GM04503 (cell line): Measurements from ENCODE around the gene SCART1.
"Not testable (repeated sequence)": the region's sequence is repeated elsewhere in the genome, so short reads cannot be mapped to it uniquely, and the experiment has no call there.

Experiments
- DNase-seq: peaks from one replicate; pipeline ENCODE4 v3.0.0-alpha.2; 2012; ENCODE audit warnings: low read depth

The SCART1 gene

DNA sequence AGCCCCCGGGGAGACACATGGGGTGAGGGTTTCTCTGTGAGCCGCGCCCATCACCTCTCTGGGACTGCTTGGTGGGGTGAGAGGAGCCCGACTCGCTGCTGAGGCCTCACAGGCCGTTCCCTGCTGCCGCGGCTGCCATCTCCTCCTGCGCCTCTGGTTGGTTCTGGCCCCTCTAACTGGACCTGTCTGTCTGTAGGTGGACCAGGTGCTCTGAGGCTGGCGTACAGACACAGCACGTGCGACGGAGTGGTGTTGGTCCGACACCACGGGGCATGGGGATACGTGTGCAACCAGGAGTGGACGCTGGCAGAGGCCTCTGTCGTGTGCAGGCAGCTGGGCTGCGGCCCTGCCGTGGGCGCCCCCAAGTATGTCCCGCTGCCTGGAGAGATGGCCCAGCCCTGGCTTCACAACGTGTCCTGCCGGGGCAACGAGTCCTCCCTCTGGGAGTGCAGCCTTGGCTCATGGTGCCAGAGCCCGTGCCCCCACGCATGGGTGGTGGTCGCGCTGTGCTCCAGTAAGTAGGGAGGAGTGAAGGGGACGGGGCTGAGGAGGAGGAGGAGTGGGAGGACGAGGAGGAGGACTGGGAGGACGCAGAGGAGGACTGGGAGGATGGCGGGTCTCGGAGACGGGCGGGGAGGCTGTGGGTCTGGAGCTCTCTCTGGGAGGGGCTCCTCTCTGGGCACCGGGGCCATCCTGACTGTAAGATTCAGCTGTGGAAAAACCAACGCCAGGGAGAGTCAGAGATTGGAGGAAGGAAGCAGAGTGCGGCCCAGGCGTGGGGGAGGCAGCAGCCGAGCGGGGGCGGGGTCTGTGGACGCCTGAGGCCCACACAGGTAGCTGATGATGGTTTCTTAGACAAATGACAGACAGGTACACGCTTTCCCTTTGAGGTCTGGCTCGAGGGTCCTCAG, 2.6 kb downstream of the SCART1 start:
- DNase-seq = no peak

DNA sequence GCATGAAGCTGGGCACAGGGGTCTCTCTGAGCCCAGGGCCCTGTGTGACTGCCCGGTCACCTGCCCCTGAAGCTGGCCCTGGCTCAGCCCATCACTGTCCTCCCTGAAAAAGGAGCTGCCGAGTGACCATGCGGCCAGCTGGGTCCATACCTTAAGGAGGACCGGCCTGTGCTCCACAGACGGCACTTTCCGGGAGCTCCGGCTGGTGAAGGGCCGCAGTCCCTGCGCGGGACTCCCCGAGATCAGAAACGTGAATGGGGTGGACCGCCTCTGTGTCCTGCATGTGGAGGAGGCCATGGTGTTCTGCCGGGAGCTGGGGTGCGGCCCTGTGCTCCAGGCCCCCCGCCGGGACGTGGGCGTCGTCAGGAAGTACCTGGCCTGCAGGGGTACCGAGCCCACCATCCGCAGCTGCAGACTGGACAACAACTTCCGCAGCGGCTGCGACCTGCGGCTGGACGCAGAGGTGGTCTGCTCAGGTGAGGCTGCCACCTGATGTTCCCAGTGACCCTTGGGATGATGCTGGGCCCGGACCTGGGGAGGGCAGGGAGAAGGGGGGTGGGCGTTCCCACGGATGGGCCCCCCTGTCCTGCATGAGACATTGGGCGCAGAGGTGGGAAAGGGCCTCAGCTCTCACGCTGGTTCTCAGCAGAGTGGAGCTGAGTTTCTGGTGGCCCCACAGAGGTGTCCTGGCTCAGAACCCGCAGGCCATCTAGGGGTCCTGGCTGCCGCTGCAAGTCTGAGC, 3.5 kb downstream of the SCART1 start:
- no peak for DNase-seq

DNA sequence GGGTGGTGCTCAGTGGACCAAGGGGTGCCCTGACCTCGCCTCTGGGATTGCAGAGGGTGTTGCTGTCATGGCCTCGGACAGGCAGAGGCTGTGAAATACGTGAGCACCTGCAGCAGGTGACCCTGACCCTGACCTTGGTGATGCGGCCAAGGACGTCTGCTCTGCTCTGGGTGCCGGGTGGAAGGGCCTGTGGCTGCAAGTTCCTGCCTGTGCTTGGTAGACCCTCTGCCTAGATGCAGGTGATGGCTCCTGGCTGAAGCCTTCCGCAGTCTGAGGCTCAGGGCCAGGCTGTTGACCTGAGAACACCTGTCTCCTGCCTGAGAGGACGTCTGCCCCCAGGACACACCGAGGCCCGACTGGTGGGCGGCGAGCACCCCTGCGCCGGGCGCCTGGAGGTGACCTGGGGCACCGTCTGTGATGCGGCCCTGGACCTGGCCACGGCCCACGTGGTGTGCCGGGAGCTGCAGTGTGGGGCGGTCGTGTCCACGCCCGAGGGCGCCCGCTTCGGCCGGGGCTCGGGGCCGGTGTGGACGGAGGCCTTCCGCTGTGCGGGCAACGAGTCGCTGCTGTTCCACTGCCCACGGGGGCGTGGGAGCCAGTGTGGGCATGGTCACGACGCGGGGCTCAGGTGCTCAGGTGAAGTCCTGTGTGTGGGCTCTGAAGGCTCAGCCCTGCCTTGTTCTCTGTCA, 4.4 kb downstream of the SCART1 start:
- no peak for DNase-seq

DNA sequence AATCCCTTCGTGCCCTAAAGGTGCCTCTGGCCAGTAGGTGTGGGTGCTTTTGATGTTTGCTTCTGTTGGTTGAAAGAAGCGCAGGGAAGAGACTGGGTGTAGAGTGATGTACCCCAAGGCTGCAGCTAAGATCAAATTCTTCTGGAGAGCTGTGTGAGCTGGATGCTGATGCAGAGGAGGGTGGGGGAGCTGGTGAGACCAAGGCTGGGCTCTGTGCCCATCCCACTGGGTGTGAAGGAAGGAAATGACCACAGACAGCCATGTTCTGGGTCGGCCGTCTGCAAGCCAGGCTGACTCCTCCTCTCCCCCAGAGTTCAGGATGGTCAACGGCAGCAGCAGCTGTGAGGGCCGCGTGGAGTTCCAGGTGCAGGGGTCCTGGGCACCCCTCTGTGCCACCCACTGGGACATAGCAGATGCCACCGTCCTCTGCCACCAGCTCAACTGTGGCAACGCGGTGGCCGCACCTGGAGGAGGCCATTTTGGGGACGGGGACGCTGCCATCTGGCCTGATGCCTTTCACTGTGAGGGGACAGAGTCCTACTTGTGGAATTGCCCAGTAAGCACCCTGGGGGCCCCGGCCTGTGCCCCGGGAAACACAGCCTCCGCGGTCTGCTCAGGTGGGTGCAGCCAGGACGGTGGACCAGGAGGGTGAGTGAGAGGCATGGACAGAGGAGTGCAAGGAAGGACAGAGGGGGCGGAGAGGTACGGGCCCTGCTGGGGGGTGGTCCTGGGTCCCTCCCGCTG, 5.1 kb downstream of the SCART1 start:
- no peak for DNase-seq

DNA sequence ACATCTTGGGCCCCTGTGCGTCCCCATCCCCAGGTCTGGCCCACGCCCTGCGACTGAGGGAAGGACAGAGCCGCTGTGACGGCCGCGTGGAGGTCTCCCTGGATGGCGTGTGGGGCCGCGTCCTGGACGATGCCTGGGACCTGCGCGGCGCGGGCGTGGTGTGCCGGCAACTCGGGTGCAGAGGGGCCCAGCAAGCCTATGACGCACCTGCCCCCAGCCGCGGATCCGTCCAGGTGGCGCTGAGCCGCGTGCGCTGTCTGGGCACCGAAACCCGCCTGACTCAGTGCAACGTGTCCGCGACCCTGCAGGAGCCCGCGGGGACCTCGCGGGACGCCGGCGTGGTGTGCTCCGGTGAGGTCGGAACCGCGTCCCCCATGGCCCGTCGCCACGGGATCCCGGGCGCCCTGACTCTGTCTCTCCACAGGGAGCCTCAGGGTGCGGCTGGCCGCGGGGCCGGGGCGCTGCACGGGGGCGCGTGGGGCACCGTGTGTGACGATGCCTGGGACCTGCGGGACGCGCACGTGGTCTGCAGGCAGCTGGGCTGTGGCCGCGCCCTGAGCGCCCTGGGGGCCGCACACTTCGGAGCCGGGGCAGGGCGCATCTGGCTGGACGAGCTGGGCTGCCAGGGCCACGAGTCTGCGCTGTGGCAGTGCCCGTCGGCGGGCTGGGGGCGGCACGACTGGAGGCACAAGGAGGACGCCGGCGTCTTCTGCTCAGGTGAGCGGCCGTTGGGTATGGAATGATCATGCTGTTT, 5.9 kb downstream of the SCART1 start:
- DNase-seq = no peak

DNA sequence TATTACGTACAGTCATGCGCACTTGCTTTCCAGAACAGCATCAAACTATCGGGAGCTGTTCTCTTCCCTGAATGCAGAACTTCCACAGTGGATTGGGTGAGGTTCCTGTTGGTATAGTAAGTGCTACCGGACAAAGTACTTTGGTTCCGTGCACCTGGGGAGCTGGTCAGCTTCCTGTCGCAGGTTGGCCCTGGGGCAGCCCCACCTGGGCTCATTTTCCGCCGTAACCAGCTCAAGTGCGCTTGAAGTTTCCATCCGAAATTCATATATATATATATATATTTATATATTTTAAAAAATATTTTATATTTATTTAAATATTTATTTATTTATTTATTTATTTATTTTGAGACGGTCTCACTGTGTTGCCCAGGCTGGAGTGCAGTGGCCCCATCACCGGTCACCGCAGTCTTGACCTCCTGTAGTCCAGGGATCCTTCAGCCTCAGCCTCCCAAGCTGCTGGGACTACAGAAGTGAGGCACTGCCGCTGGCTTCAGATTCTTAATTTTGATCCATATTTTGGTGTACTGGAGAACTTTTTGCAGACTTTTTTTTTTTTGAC, 6.5 kb downstream of the SCART1 start:
- DNase-seq = no peak

DNA sequence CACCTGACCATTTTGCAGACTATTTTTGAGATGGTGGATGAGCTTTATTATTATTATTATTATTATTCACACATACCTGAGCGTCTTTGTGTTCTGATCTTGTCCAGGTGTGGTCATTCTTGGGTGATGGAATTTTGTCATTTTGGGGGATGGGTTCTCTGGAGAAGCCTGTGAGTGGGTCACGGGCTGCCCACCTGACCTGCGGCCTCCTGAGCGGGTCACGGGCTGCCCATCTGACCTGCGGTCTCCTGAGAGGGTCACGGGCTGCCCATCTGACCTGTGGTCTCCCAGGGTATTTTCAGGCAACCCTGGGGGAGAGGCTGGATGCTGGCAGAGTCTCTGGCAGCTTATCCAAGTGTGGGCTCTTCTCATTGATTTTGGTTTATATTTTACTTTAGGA, 7.3 kb downstream of the SCART1 start:
- no peak for DNase-seq

DNA sequence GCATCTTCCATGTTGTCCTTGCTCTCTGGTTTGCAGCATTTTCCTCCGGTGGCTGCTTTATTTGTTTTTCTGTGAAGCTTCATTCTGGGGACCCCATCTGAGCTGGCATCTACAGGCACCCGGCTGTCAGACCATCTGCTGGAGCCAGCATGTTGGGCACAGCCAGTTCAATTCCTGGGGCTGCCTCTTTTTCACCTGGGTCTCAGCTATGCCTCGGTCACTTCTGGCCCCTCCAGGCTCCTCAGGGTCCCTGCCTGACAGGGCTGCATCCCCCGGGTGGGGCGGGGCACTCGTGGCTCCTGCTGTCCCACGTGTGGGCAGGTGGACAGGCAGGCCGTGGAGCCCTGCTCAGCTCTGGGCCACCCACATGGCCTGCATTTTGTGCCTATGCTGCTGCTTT, 8.1 kb downstream of the SCART1 start:
- DNase-seq = no peak

DNA sequence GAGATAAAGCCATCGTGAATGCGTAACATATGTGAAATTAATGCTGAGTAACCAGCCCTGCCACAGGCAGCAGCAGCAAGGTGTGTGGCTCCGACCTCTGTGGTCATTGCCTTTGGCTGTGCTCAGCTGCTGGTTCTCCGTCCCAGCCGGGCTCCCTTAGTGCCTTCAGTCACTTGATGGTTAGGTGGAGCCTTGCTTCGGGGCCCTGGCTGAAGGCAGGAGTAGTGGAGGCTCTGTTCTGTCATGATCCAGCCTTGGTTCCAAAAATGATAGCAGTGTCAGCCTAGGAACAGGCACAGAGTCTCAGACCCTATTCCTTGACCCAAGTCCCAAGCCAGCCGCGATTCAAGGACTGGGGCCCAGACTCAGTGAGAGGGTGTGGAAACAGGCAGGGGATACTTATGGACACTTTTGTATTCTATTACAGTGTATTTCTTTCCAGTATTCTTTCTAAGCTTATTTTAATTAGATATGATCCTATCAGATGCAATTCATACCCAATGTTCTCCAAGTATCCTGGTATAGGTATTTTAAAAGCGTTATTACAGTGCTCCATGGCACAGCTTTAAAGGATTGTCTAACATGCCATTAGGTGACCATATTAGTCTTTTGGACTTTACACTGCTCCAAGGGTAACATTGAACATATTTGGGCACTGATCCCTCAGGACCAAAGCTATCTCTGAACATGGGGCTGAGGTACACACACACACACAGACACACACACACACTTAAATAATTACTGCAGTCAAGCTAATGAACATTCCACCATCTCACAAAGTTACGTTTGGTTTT, 9.0 kb downstream of the SCART1 start:
- no peak for DNase-seq

DNA sequence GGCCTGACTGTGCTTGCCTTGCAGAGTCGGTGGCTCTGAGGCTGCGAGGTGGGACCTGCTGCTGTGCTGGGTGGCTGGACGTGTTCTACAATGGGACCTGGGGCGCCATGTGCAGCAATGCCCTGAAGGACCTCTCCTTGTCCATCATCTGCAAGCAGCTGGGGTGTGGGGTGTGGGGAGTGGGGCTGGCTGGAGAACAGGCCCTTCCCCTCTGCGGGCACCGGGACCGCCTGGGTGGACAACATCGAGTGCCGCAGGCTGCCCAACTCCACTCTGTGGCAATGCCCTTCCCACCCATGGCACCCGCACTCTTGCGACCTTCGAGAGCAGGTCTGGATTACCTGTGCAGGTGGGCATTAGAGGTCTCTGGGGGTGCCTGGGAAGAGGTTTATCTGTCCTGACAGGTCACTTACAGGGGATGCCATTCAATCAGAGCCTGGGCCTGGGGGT, 10.9 kb downstream of the SCART1 start:
- no peak for DNase-seq

DNA sequence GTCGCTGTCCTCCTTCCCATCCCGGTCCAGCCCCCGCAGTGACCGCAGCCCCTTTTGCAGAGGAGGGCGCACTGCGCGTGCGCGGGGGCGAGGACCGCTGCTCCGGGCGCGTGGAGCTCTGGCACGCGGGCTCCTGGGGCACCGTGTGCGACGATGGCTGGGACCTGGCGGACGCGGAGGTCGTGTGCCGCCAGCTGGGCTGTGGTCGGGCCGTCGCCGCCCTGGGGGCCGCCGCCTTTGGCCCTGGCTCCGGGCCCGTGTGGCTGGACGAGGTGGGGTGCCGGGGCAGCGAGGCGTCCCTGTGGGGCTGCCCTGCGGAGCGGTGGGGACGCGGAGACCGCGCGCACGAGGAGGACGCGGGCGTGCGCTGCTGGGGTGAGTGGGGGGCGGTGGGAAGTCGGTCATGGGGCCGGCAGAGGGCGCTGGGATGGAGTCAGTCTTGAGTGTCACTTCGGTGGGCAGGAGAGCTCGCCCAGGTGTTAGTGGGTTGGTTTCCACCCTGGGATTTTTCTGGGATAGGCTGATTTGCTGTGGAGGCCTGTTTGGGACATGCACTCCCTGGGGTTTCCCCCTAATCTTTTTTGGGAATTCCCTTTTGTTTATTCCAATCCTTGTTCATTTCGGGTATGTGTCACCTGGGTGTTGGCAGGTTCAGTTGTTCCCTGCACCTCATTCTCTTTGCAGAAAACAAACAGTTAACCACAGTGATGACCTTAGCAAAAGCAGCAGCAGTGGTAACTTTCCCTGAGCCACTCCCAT, 11.6 kb downstream of the SCART1 start:
- DNase-seq = no peak

DNA sequence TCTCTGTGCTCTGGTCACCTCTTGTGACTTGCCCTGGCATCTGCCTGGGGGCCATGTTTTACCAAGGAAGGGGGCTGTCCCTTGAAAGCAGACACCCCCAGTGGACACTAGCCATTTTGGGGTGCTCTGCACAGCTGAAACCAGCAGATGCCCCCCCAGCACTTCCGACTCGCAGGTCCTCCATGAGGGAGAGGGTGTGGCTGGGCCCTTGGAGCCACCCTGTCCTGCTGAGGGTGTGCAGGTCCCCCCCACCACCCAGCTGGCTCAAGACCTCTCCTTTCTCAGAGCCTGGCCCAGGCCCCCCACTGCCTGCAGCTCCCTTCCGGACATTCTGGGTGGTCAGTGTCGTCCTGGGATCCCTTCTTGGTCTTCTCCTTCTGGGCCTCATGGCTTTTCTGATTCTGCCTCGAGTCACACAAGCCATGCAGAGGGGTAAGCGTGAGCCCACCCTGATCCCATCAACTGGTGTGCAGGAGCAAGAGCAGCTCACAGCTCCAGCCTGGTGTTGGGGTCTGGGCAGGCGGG, 12.3 kb downstream of the SCART1 start:
- no peak for DNase-seq

DNA sequence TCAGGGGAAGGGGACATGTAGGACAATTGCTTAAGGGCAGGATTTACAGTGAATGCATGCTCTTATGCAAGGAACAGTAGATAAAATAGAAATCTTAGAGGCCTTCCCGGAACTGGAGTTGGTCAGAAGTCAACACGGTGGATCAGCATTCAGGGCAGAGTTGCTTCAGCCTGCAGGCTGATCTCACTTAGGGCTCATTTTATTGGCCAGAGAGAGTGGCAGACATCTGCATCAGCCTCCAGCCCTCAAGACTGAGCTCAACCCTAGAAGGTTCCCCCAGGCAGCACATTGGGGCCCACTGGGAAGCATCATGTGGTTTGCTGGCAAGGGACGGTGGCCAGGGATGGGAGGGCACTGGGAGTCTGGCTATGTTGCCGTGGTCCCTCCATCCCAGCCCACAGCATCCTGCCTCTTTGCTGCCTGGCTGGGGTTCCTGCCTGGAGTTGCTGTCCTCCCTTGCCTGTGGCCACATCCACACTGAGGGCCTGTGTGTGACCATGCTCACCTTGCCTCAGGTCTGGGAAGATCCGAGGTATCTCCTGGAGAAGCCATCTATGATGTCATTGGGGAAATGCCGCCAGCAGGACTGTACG, 13.0 kb downstream of the SCART1 start:
- no peak for DNase-seq

DNA sequence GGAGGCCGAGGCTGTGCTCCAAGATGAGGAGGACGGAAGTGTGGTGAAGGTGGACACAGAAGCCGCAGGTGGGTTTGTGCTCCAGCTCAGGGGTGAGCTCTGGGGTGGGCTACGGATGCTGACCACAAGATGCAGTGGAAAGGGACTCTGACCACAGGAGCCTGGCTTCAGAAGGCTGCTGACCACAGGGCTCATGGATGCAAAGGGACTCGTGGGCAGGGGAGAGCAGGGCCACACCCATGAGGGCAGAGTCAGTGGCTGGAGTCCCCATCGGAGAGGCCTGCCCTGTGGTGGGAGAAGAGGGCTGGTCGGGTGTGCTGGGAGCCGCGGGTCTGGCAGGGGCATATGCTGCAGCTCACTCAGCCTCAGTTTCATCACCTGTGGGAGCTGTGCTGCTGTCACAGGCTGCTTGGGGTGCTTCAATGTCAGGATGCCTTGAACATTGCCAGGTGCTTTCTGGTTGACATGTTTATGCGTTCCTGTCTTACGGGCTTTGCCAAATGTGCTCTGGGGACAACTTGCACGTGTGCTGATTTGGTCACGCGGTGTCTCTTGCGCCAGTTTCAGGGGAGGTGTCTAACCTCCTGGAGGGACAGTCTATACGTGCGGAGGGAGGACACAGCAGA, 13.7 kb downstream of the SCART1 start:
- no peak for DNase-seq

DNA sequence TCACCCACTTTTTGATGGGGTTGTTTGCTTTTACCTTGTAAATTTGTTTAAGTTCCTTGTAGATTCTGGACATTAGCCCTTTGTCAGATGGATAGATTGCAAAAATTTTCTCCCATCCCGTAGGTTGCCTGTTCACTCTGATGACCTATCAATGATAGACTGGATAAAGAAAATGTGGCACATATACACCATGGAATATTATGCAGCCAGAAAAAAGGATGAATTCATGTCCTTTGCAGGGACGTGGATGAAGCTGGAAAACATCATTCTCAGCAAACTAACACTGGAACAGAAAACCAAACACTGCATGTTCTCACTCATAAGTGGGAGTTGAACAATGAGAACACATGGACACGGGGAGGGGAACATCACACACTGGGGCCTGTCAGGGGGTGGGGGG, 15.5 kb downstream of the SCART1 start:
- DNase-seq = not testable (repeated sequence)

DNA sequence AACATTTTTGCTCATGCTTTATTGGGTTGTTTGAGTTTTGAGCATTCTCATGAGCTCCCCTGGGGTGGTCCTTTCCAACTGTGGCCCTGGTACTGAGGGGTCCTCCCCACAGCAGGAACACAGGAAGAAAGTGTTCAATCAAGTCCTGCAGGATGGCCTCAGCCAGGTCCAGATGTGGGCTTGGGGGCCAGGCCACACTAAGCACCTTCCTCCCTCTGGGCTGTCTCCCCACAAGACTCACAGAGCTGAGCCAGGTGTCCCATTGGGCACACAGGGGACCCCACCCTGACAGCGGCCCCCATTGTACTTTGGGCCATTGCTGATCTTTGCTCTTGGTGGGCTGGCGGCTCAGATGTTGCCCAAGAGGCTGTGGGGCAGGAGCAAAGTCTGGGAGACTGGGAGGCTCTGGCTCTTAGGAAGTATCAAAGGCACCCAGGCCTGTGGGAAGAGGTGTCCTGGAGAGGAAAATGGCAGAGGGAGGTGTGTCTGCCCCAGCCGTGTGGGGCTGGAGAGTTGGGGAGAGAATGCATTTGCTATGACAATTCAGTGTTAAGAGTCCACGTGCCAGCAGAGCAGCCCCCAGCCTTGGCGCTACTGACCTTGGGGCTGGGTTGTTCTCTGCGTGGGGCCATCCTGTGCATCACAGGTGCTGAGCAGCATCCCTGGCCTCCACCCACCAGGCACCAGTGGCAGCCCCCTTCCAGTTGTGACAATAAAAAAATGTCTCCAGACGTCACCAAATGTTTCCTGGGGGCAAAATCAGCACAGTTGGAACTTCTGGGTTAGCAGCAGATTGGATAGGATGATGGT, 17.8 kb downstream of the SCART1 start:
- no peak for DNase-seq

DNA sequence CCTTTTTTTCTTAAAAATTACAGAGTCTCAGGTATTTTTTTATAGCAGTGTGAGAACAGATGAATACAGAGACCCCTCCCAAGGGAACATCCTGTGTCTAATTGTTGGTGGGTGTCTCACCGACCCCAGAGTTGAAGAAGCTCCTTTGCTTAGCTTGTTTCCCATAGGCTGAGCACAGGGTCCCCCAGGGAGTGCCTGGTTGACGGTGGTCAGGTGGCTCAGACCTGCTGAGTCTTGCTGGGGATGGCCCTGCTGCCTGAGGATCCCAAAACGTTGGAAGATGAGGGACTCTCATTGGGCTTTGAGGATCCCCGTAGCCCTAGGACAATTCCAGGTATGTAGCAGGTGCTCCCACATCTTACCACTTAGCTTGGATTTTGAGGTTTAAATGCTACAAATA, 19.5 kb downstream of the SCART1 start:
- DNase-seq = no peak
